ENCODE measurements around the gene PLET1. TPM values are rescaled to one million over a fixed set of nuclear protein-coding genes. Genes with fewer than 3 reads are reported as not detected.

The PLET1 gene
- total and polyA plus RNA-seq, 2 donors (not counting 3 experiments of a cell fraction or from before 2014, with no cell fraction given) = not detected

- intact Hi-C loops (cut with micrococcal nuclease) (loop anchor here (1.0 to 10.0 kb wide), 7 partner anchors 28 to 999 kb away; no protein-coding TSS in a partner anchor), dilution Hi-C loops (cut with MboI; ENCODE audit: extremely low pct_ligation_motif_present, low sequenced_read_pairs) (no loop called here)
- POLR2A ChIA-PET = no interaction called here
- CTCF ChIA-PET = no interaction called here
- H3K27me3 ChIP-seq (ENCODE audit: control insufficient read depth in 2 of 2, insufficient read depth in 2 of 2, low read length in 2 of 2) = no peaks in the 10 kb centered on the region
- no peaks in the 10 kb centered on the region for H4K20me1 ChIP-seq (replicated peaks; ENCODE audit: control insufficient read depth, extremely low read depth, insufficient read depth, low read length)
- H3K9ac ChIP-seq (replicated peaks; ENCODE audit: extremely low read depth, insufficient read depth, low read length) = peak overlapping the region; percentile 59
- FAIRE-seq (no peak), DNase-seq (ENCODE audit: low read depth, low spot score) (no peak)
- H3K36me3 ChIP-seq (ENCODE audit: control insufficient read depth in 2 of 2, extremely low read depth in 1 of 2, insufficient read depth in 2 of 2, low read length in 2 of 2) = no peaks in the 10 kb centered on the region
- H3K9me3 ChIP-seq (replicated peaks; ENCODE audit: control insufficient read depth, insufficient read depth, low read length) = no peaks in the 10 kb centered on the region
- peak overlapping the region; percentile 85 for H3K4me2 ChIP-seq (ENCODE audit: insufficient read depth, low read length)
- TSS peak; percentile 51 for BruUV-seq (replicated peaks)
- TF ChIP-seq MYC (IDR thresholded peaks at IDR 0.05; ENCODE audit: low read depth, low read length) = no peak
- no peak for TF ChIP-seq FOS (IDR thresholded peaks at IDR 0.05; ENCODE audit: borderline replicate concordance, insufficient read depth, low read length)
- no peak for TF ChIP-seq GATA2 (IDR thresholded peaks at IDR 0.05; ENCODE audit: insufficient read depth, insufficient read length, low read depth, low read length)
- no peak for TF ChIP-seq POLR2AphosphoS5 (IDR thresholded peaks at IDR 0.05; ENCODE audit: insufficient read depth, low read depth, low read length)
- no peak for TF ChIP-seq MAX (IDR thresholded peaks at IDR 0.05; ENCODE audit: insufficient read depth, insufficient read length)
- no peak for TF ChIP-seq CTCF (IDR thresholded peaks at IDR 0.05; ENCODE audit: extremely low read depth in 1 of 2, insufficient read depth in 1 of 2, low read depth in 1 of 2, low read length in 2 of 2)
- TF ChIP-seq EZH2 (IDR thresholded peaks at IDR 0.05; ENCODE audit: borderline replicate concordance, low read depth, low read length, severe bottlenecking) = no peak
- TF ChIP-seq JUN (IDR thresholded peaks at IDR 0.05; ENCODE audit: borderline replicate concordance, insufficient read depth, insufficient read length, low read depth) = no peak
- no peak for TF ChIP-seq POLR2A (IDR thresholded peaks at IDR 0.05; ENCODE audit: low read depth, low read length)
- H3K9me1 ChIP-seq (replicated peaks; ENCODE audit: control insufficient read depth, extremely low read depth, insufficient read depth, low read length) = no peaks in the 10 kb centered on the region
- peak overlapping the region; percentile 26 to 70 (median 59) for H3K4me3 ChIP-seq (replicated peaks in 1 of 3; ENCODE audit: insufficient read depth in 1 of 3, low read depth in 1 of 3, low read length in 3 of 3)
- H2AFZ ChIP-seq (ENCODE audit: low read depth, low read length) = peak overlapping the region; percentile 96
- H3K79me2 ChIP-seq (ENCODE audit: control insufficient read depth, insufficient read depth, low read length) = no peaks in the 10 kb centered on the region
- H3K27ac ChIP-seq (ENCODE audit: insufficient read depth, low read depth, low read length) = no peak overlapping the region
- peaks cover 29% of the 10 kb centered on the region for H3K4me1 ChIP-seq (ENCODE audit: control insufficient read depth, extremely low read depth, insufficient read depth, low read length)
Observed at GRCh38 chr11:112290493-112290850, 29.8 kb upstream of the PLET1 start.

Measured in endothelial cell of umbilical vein (primary cell).